ENCODE data around the gene GP2.
"Not testable (repeated sequence)": the region's sequence is repeated elsewhere in the genome, so short reads cannot be mapped to it uniquely, and the experiment has no call there.

Gene GP2

DNA sequence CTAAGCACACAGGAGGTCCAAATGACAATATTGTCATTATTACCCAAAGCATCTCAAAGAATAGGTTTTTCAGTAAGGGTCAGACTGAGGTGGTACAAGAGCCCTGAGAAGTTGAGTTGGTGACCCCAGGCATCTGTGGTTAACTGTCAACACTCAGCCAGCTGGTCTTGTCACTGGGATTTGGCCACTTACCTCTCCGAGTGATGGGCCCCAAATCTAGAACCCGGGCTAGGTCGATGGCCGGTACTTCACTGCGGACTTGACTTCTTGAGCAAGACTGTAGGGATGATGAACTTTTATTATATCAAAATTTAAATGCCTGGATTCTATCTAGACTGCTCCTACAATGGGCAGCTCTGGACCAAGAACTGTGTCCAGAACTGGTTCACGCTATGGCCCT lies 11.5 kb downstream of the GP2 start:
- Histone ChIP-seq H3K36me3 (ENCODE audit: control insufficient read depth in 1 of 2, insufficient read depth in 2 of 2, low read length in 2 of 2) (no peaks in the 10 kb centered on the region), H3K14ac (ENCODE audit: low read length) (no peak overlapping the region), H2BK120ac (ENCODE audit: insufficient read depth, low read length, poor library complexity) (no peak overlapping the region), H3K79me1 (ENCODE audit: low read length) (no peaks in the 10 kb centered on the region), H4K8ac (ENCODE audit: low read depth, low read length) (no peak overlapping the region), H3K27me3 (ENCODE audit: insufficient read depth, low read length) (no peaks in the 10 kb centered on the region), H3K4me2 (ENCODE audit: low read length) (no peak overlapping the region), H4K91ac (ENCODE audit: low read depth, low read length) (no peak overlapping the region), H3K27ac (ENCODE audit: low read depth, low read length) (no peak overlapping the region), H3K9ac (ENCODE audit: low read length) (no peak overlapping the region), H3K23ac (ENCODE audit: low read length) (no peak overlapping the region), H3K4me3 (ENCODE audit: low read depth, low read length) (no peak overlapping the region), H2AK5ac (ENCODE audit: low read length) (no peak overlapping the region), H3K9me3 (ENCODE audit: insufficient read depth, low read depth, low read length) (peaks cover 3% of the 10 kb centered on the region), H3K4me1 (ENCODE audit: control insufficient read depth in 1 of 2, insufficient read depth in 2 of 2, low read length in 2 of 2) (no peaks in the 10 kb centered on the region), H4K12ac (ENCODE audit: low read depth, low read length) (no peak overlapping the region), H2AFZ (ENCODE audit: insufficient read depth, low read length, poor library complexity) (no peak overlapping the region), H3K79me2 (ENCODE audit: control insufficient read depth, insufficient read depth, low read length, poor library complexity) (no peaks in the 10 kb centered on the region), H2BK5ac (ENCODE audit: low read depth, low read length, poor library complexity) (no peak overlapping the region), H3K4ac (ENCODE audit: low read depth, low read length) (no peak overlapping the region), H3K18ac (ENCODE audit: low read length) (no peak overlapping the region), H2BK12ac (ENCODE audit: low read length) (no peak overlapping the region)
- no peak for DNase-seq
- WGBS (ENCODE audit: extremely low coverage, insufficient coverage, insufficient read length), result no CpG with 5 or more reads among the region's 6 CpGs

DNA sequence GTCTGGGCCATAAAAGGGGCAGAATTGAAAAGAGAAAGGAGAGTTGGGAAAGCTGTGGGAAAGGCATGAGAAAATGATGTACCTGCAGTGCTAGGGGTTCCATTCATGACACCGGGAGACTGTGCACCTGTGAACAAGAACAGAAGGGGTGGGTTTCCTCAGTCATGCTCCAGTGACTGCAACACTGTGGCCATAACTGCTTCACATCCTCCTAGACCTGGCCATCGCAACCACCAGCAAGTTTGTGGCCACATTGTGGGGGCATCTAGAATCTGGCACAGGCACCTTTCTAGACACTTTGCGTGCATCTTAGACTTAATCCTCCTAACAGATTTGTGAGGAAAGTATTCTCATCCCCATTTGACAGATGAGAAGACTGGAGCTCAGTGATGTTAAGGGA lies 12.7 kb downstream of the GP2 start:
- Histone ChIP-seq H4K8ac (ENCODE audit: low read depth, low read length) (no peak overlapping the region), H3K36me3 (ENCODE audit: control insufficient read depth in 1 of 2, insufficient read depth in 2 of 2, low read length in 2 of 2) (no peaks in the 10 kb centered on the region), H3K9ac (ENCODE audit: low read length) (no peak overlapping the region), H3K27ac (ENCODE audit: low read depth, low read length) (no peak overlapping the region), H3K14ac (ENCODE audit: low read length) (no peak overlapping the region), H2BK120ac (ENCODE audit: insufficient read depth, low read length, poor library complexity) (no peak overlapping the region), H3K23ac (ENCODE audit: low read length) (no peak overlapping the region), H4K91ac (ENCODE audit: low read depth, low read length) (no peak overlapping the region), H2BK12ac (ENCODE audit: low read length) (no peak overlapping the region), H3K4me3 (ENCODE audit: low read depth, low read length) (no peak overlapping the region), H3K4ac (ENCODE audit: low read depth, low read length) (no peak overlapping the region), H2BK5ac (ENCODE audit: low read depth, low read length, poor library complexity) (no peak overlapping the region), H3K79me1 (ENCODE audit: low read length) (no peaks in the 10 kb centered on the region), H3K18ac (ENCODE audit: low read length) (no peak overlapping the region), H2AK5ac (ENCODE audit: low read length) (no peak overlapping the region), H3K79me2 (ENCODE audit: control insufficient read depth, insufficient read depth, low read length, poor library complexity) (no peaks in the 10 kb centered on the region), H3K4me2 (ENCODE audit: low read length) (no peak overlapping the region), H4K12ac (ENCODE audit: low read depth, low read length) (no peak overlapping the region), H3K27me3 (ENCODE audit: insufficient read depth, low read length) (no peaks in the 10 kb centered on the region), H3K9me3 (ENCODE audit: insufficient read depth, low read depth, low read length) (peaks cover 3% of the 10 kb centered on the region), H2AFZ (ENCODE audit: insufficient read depth, low read length, poor library complexity) (no peak overlapping the region), H3K4me1 (ENCODE audit: control insufficient read depth in 1 of 2, insufficient read depth in 2 of 2, low read length in 2 of 2) (no peaks in the 10 kb centered on the region)
- no peak for DNase-seq
- WGBS (ENCODE audit: extremely low coverage, insufficient coverage, insufficient read length), result no CpG with 5 or more reads among the region's 3 CpGs

DNA sequence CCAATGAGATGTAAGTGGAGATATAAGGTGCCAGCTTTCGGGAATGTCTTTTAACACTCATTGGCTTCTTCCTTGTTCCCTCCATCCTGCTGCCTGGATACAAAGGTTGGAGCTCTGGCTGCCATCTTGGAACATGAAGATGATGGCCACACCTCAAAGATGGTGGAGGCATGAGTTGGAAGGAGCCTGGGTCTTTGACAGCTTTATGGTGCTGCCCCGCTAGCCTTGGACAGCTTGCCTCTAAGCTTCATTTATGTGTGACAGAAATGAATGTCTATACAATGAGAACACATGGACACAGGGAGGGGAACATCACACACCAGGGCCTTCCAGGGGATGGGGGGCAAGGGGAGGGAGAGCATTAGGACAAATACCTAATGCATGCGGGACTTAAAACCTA lies 13.6 kb downstream of the GP2 start:
- no peak overlapping the region for H4K91ac ChIP-seq (ENCODE audit: low read depth, low read length)
- H2AK5ac ChIP-seq (ENCODE audit: low read length), result no peak overlapping the region
- DNase-seq, result no peak
- H4K12ac ChIP-seq (ENCODE audit: low read depth, low read length), result no peak overlapping the region
- no peak overlapping the region for H3K18ac ChIP-seq (ENCODE audit: low read length)
- H2BK5ac ChIP-seq (ENCODE audit: low read depth, low read length, poor library complexity), result no peak overlapping the region
- no peak overlapping the region for H3K23ac ChIP-seq (ENCODE audit: low read length)
- H3K4ac ChIP-seq (ENCODE audit: low read depth, low read length), result no peak overlapping the region
- no peak overlapping the region for H3K9ac ChIP-seq (ENCODE audit: low read length)
- no peak overlapping the region for H4K8ac ChIP-seq (ENCODE audit: low read depth, low read length)
- H2BK120ac ChIP-seq (ENCODE audit: insufficient read depth, low read length, poor library complexity), result no peak overlapping the region
- H2AFZ ChIP-seq (ENCODE audit: insufficient read depth, low read length, poor library complexity), result no peak overlapping the region
- no peaks in the 10 kb centered on the region for H3K36me3 ChIP-seq (ENCODE audit: control insufficient read depth in 1 of 2, insufficient read depth in 2 of 2, low read length in 2 of 2)
- H3K27me3 ChIP-seq (ENCODE audit: insufficient read depth, low read length), result no peaks in the 10 kb centered on the region
- no peak overlapping the region for H3K4me3 ChIP-seq (ENCODE audit: low read depth, low read length)
- WGBS (ENCODE audit: extremely low coverage, insufficient coverage, insufficient read length), result no CpG with 5 or more reads among the region's 3 CpGs
- H3K4me1 ChIP-seq (ENCODE audit: control insufficient read depth in 1 of 2, insufficient read depth in 2 of 2, low read length in 2 of 2), result no peaks in the 10 kb centered on the region
- no peaks in the 10 kb centered on the region for H3K79me2 ChIP-seq (ENCODE audit: control insufficient read depth, insufficient read depth, low read length, poor library complexity)
- H3K9me3 ChIP-seq (ENCODE audit: insufficient read depth, low read depth, low read length), result peaks cover 2% of the 10 kb centered on the region
- no peaks in the 10 kb centered on the region for H3K79me1 ChIP-seq (ENCODE audit: low read length)
- H3K27ac ChIP-seq (ENCODE audit: low read depth, low read length), result no peak overlapping the region
- no peak overlapping the region for H2BK12ac ChIP-seq (ENCODE audit: low read length)
- H3K14ac ChIP-seq (ENCODE audit: low read length), result no peak overlapping the region
- no peak overlapping the region for H3K4me2 ChIP-seq (ENCODE audit: low read length)

DNA sequence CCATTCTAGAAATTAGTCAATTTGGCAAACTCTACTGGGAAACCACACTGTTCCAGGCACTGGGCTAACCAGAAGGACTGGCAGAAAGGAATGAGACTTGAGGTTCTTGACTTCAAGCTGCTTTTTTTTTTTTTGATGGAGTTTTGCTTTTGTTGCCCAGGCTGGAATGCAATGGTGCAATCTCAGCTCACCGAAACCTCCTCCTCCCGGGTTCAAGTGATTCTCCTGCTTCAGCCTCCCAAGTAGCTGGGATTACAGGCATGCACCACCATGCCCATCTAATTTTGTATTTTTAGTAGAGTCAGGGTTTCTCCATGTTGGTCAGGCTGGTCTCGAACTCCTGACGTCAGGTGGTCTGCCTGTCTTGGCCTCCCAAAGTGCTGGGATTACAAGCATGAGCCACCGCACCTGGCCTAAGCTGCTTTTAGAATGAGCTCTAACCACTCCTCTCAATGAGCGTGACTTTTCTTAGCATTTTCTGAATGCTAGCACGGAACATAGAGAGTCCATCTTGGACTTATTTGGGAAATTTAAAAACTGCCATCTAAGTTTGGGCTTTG lies 14.7 kb downstream of the GP2 start:
- H2AFZ ChIP-seq (ENCODE audit: insufficient read depth, low read length, poor library complexity); H3K23ac ChIP-seq (ENCODE audit: low read length); H2BK12ac ChIP-seq (ENCODE audit: low read length); H3K4me3 ChIP-seq (ENCODE audit: low read depth, low read length); H3K9ac ChIP-seq (ENCODE audit: low read length); H2BK5ac ChIP-seq (ENCODE audit: low read depth, low read length, poor library complexity); H3K4ac ChIP-seq (ENCODE audit: low read depth, low read length); H3K4me2 ChIP-seq (ENCODE audit: low read length); DNase-seq; H3K79me2 ChIP-seq (ENCODE audit: control insufficient read depth, insufficient read depth, low read length, poor library complexity); H3K36me3 ChIP-seq (ENCODE audit: control insufficient read depth in 1 of 2, insufficient read depth in 2 of 2, low read length in 2 of 2); H3K9me3 ChIP-seq (ENCODE audit: insufficient read depth, low read depth, low read length); H2BK120ac ChIP-seq (ENCODE audit: insufficient read depth, low read length, poor library complexity); H3K27ac ChIP-seq (ENCODE audit: low read depth, low read length); H3K18ac ChIP-seq (ENCODE audit: low read length); H2AK5ac ChIP-seq (ENCODE audit: low read length); H4K8ac ChIP-seq (ENCODE audit: low read depth, low read length); H3K79me1 ChIP-seq (ENCODE audit: low read length); H3K4me1 ChIP-seq (ENCODE audit: control insufficient read depth in 1 of 2, insufficient read depth in 2 of 2, low read length in 2 of 2); H4K91ac ChIP-seq (ENCODE audit: low read depth, low read length); H3K14ac ChIP-seq (ENCODE audit: low read length); H4K12ac ChIP-seq (ENCODE audit: low read depth, low read length); H3K27me3 ChIP-seq (ENCODE audit: insufficient read depth, low read length): not testable (repeated sequence)
- WGBS (ENCODE audit: extremely low coverage, insufficient coverage, insufficient read length), result no CpG with 5 or more reads among the region's 7 CpGs

Measured in trophoblast cell (in vitro differentiated cells and primary cell).